Right renal pelvis (tissue), 4 donors: ENCODE data around the gene ZBTB46. TPM values are rescaled to one million over a fixed set of nuclear protein-coding genes. Genes with fewer than 3 reads are reported as not detected.

ENCODE experiments used
- DNase-seq, 4 donors: peaks; one replicate each; pipeline ENCODE4 v3.0.0-alpha.2; 2013; ENCODE audit warnings: low read depth in 4 of 4, low spot score in 3 of 4, missing footprints in 1 of 4
- polyA plus RNA-seq, 4 donors: library from polyadenylated mRNA; unstranded; fragments of 120-200 nt; gene quantifications; one replicate each; pipeline ENCODE4 v1.2.1, GENCODE V29; 2013; ENCODE audit not compliant: insufficient read length in 4 of 4

ZBTB46 gene
- polyA plus RNA-seq, 4 donors = 16.7 to 20.1 (median 18.0) TPM

GRCh38 chr20:63771046-63771707 is 59.9 kb downstream of the ZBTB46 start:
- no peak for DNase-seq

GRCh38 chr20:63769891-63770474 is 61.1 kb downstream of the ZBTB46 start:
- no peak for DNase-seq

GRCh38 chr20:63768591-63769515 is 62.2 kb downstream of the ZBTB46 start:
- DNase-seq = no peak

- no peak for DNase-seq
These were observed 63.2 kb downstream of the ZBTB46 start for GRCh38 chr20:63767886-63768285.

DNA sequence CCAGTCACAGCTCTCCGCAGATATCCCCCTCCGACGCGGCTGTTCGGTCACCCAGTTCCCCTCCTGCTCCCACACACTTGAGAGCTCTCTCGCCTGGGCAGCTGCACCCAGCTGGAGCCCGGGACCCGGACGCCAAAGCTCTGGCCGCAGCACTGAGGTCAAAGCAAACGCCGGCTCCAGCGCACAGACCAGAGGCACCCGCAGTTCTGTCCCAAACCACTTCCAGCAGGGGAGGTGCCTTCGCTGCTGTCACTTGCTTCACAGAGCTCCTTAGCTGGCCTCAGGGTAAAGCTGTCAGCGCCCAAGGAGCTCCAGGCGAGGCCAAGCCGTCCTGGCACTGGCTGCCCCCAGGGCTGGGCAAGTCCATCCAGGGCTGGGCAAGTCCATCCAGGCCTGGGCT is 63.6 kb downstream of the ZBTB46 start:
- DNase-seq = no peak

GRCh38 chr20:63766695-63767426 is 64.2 kb downstream of the ZBTB46 start:
- no peak for DNase-seq

DNA sequence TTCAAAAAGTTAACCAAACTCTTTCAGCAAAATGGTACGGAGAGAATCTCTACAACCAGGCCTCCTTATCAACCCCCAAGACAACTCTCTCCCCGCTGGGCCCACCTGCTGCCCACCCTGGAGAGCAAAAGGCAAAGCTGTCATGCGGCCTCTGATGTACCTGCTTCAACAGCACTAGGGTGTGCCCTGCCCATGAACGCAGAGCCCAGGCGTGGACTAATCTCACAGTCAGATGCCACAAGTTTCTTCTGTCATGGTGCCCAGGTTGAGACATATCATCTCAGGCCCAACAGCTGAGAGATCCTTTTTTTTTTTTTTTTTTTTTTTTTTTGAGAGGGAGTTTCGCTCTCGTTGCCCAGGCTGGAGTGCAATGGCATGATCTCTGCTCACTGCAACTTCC is 65.2 kb downstream of the ZBTB46 start:
- no peak for DNase-seq

- no peak for DNase-seq
These were observed 65.8 kb downstream of the ZBTB46 start for GRCh38 chr20:63765082-63765873.

- no peak for DNase-seq
These were observed 71.6 kb downstream of the ZBTB46 start for GRCh38 chr20:63759377-63759901.

GRCh38 chr20:63758152-63758551 is 72.9 kb downstream of the ZBTB46 start:
- DNase-seq = no peak

GRCh38 chr20:63756648-63756991 is 74.4 kb downstream of the ZBTB46 start:
- no peak for DNase-seq

DNA sequence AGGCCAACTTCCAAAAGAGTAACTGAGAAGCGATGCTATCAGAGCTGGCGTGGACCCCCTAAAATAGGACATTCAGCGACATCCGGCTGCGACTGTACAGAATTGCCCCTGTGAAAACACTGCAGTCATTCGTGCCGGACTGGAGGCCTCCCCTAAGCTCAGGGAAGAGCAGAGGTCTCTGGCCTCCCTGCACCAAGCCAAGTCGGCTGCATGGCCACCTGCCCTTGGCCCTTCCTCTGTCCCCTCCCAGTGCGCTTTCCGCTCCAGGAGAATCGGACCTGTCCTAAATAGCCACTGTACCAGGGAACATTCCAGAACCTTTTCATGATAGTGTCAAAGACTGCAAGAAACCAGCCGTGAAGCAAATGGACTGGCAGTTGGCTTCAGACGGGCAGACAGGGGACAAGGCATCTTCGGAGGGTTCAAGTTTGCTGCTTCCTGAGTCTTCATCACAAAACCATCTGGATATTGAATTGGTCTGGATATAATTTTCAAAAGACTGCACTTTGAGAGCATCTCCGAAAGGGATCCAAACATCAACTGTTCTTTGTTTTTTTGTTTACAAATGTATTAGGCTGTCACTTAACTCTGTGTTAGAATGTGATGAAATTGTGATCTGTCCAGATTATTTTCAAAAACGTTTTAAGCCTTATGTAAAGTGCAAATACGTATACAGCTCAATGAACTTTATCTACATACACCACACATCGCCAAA is 75.0 kb downstream of the ZBTB46 start:
- DNase-seq = no peak

DNA sequence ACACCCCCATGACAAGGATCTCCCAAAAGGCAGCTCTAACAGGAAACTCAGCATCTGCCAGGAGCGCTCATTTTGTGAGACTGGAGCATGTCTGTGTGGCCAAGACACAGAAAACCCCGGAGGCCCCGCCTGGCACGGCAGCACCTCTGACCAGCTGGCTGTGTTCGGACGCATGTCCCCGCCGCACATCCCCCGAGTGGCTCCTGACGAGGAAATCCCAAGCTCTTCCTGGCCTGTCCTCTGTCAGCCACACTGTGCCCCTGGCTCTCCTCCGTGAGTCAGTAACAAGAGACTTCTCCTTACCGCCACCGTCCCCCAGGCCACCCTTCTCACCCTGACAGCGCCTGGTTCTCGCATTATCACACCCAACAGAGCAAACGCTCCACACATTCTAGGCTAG is 77.1 kb downstream of the ZBTB46 start:
- no peak for DNase-seq

GRCh38 chr20:63753381-63753780 is 77.7 kb downstream of the ZBTB46 start:
- DNase-seq = no peak

DNA sequence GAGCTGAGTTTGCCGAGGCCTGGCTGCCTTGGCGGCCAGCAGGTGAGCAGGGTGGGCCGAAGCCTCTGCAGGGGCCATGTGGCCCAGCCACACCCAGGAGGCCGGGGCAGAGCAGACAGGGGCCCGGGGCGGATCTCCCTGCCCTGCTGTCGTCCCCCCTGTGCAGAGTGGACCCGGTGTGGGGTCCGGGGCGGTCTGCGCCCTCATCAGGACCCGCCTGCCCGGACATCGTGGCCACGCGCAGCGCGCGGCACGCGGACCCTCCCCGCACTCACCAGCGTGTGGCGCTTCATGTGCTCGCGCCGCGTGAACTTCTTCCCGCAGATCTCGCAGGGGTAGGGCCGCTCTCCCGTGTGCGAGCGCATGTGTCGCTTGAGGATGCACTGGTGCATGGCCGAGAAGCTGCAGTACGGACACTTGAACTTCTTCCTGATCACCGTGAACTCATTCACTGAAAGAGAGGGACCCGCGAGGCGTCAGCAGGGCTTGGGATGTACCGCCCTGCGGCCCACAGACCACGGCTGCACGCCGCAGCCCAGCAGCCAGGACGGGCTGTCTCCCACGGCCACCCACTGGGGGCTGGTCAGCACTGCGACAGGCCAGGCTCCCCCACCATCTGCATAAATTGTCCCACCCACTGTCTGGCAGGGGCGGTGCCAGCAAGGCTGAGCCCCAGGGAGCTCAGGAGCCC is 78.5 kb downstream of the ZBTB46 start:
- no peak for DNase-seq

DNA sequence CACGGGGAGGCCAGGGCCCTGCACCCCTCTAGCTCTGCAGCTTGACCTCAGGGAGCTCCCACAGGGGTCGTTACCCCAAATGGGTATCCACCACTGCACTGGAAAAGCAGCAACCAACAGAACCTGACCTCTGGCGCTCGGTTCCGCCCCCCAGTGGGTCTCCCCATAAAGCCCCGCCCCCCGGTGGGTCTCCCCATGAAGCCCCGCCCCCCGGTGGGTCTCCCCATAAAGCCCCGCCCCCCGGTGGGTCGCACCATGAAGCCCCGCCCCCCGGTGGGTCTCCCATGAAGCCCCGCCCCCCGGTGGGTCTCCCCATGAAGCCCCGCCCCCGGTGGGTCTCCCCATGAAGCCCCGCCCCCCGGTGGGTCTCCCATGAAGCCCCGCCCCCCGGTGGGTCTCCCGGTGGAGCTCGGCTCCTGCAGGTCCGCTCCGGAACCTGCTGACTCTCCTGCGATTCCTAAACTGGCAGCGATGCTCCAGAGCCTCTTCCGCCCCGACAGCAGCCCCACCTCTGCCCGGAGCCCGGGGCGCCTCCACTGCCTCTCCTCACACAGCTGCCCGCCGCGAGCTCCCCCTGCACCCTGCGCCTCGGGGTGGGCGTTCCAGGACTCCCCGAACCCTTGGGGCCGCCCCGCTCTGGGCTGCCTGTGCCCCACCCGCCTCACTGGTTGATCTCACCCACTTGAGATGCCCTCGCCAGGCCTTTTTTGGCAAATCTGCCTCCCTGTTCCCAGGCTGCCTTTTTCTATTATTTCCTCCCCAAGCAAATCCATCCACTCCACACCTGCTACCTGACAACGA is 79.4 kb downstream of the ZBTB46 start:
- no peak for DNase-seq

GRCh38 chr20:63750807-63751470 is 80.1 kb downstream of the ZBTB46 start:
- no peak for DNase-seq
